ENCODE results near the gene PACS1.

GRCh38 chr11:66237867-66238266 is 167.8 kb downstream of the PACS1 start:
- TF ChIP-seq, protein P1, sequence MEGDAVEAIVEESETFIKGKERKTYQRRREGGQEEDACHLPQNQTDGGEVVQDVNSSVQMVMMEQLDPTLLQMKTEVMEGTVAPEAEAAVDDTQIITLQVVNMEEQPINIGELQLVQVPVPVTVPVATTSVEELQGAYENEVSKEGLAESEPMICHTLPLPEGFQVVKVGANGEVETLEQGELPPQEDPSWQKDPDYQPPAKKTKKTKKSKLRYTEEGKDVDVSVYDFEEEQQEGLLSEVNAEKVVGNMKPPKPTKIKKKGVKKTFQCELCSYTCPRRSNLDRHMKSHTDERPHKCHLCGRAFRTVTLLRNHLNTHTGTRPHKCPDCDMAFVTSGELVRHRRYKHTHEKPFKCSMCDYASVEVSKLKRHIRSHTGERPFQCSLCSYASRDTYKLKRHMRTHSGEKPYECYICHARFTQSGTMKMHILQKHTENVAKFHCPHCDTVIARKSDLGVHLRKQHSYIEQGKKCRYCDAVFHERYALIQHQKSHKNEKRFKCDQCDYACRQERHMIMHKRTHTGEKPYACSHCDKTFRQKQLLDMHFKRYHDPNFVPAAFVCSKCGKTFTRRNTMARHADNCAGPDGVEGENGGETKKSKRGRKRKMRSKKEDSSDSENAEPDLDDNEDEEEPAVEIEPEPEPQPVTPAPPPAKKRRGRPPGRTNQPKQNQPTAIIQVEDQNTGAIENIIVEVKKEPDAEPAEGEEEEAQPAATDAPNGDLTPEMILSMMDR (IDR thresholded peaks at IDR 0.05), result no peak
- TF ChIP-seq EP300 (IDR thresholded peaks at IDR 0.05), result no peak
